HepG2 (cell line): Measurements from ENCODE around the gene CLDN7. TPM values are rescaled to one million over a fixed set of nuclear protein-coding genes. Genes with fewer than 3 reads are reported as not detected.
A peak's percentile ranks its signal among the peaks of the same experiment; 100 is the strongest.

Experiments
- CCAR2 ChIP-seq: fragments of 200-400 bp; formaldehyde crosslinking; optimal IDR thresholded peaks from 2 replicates; pipeline ENCODE3; 2018; ENCODE audit warnings: low read depth, mild to moderate bottlenecking, low read length, moderate library complexity
- CSRNP1 ChIP-seq: sonication (generic); formaldehyde crosslinking; IDR thresholded peaks from 2 replicates; pipeline ENCODE4 v1.8.1; 2023; ENCODE audit warnings: mild to moderate bottlenecking, missing genetic modification reagents
- DPF2 ChIP-seq: sonication (generic); formaldehyde crosslinking; IDR thresholded peaks from 2 replicates; pipeline ENCODE4 v1.4.0; 2020; ENCODE audit warnings: mild to moderate bottlenecking, low read depth, missing genetic modification reagents, borderline replicate concordance
- JUN ChIP-seq: sonication (generic); formaldehyde crosslinking; IDR thresholded peaks from 2 replicates; pipeline ENCODE4 v1.4.0; 2020; ENCODE audit warnings: mild to moderate bottlenecking, missing genetic modification reagents
- MEIS1 ChIP-seq: sonication (generic); formaldehyde crosslinking; IDR thresholded peaks from 2 replicates; pipeline ENCODE4 v1.9.0; 2021; ENCODE audit warnings: mild to moderate bottlenecking, missing genetic modification reagents, moderate library complexity, borderline replicate concordance
- MTERF4 ChIP-seq: sonication (generic); formaldehyde crosslinking; IDR thresholded peaks from 2 replicates; pipeline ENCODE4 v1.8.0; 2023; ENCODE audit warnings: mild to moderate bottlenecking, missing genetic modification reagents
- PRPF4 ChIP-seq: fragments of 200-400 bp; formaldehyde crosslinking; IDR thresholded peaks from 2 replicates; pipeline ENCODE4 v1.6.1; 2016; ENCODE audit warnings: low read length, low read depth; ENCODE audit not compliant: poor library complexity, severe bottlenecking
- SKI ChIP-seq: fragments of 450-650 bp; IDR thresholded peaks from one replicate; pipeline ENCODE4 v1.6.1; 2018; ENCODE audit warnings: mild to moderate bottlenecking; ENCODE audit not compliant: partially characterized antibody
- TP53 ChIP-seq: sonication (generic); formaldehyde crosslinking; conservative IDR thresholded peaks from 2 replicates; pipeline ENCODE4 v1.4.0; 2020; ENCODE audit warnings: missing genetic modification reagents
- ZBTB39 ChIP-seq: sonication (generic); formaldehyde crosslinking; IDR thresholded peaks from 2 replicates; pipeline ENCODE4 v1.5.0; 2020; ENCODE audit warnings: missing genetic modification reagents
- ZC3H13 ChIP-seq: sonication (generic); formaldehyde crosslinking; IDR thresholded peaks from 2 replicates; pipeline ENCODE4 v1.8.1; 2023; ENCODE audit warnings: mild to moderate bottlenecking, missing genetic modification reagents, moderate library complexity
- ZFP36L2 ChIP-seq: sonication (generic); formaldehyde crosslinking; IDR thresholded peaks from 2 replicates; pipeline ENCODE4 v1.4.0; 2020; ENCODE audit warnings: missing genetic modification reagents
- ZHX1 ChIP-seq: sonication (generic); formaldehyde crosslinking; IDR thresholded peaks from 2 replicates; pipeline ENCODE4 v1.8.1; 2022; ENCODE audit warnings: low read depth, mild to moderate bottlenecking, missing genetic modification reagents
- ZNF101 ChIP-seq: sonication (generic); formaldehyde crosslinking; IDR thresholded peaks from 2 replicates; pipeline ENCODE4 v1.4.0; 2020; ENCODE audit warnings: mild to moderate bottlenecking, low read depth, missing genetic modification reagents, borderline replicate concordance
- ZNF276 ChIP-seq: sonication (generic); formaldehyde crosslinking; IDR thresholded peaks from 2 replicates; pipeline ENCODE4 v1.4.0; 2020; ENCODE audit warnings: mild to moderate bottlenecking, low read depth, missing genetic modification reagents
- ZNF317 ChIP-seq: sonication (generic); formaldehyde crosslinking; IDR thresholded peaks from 2 replicates; pipeline ENCODE4 v1.5.0; 2020; ENCODE audit warnings: mild to moderate bottlenecking, missing genetic modification reagents
- ZNF333 ChIP-seq: sonication (generic); formaldehyde crosslinking; IDR thresholded peaks from 2 replicates; pipeline ENCODE4 v1.4.0; 2020; ENCODE audit warnings: mild to moderate bottlenecking, missing genetic modification reagents, borderline replicate concordance
- ZNF605 ChIP-seq: sonication (generic); formaldehyde crosslinking; IDR thresholded peaks from 2 replicates; pipeline ENCODE4 v1.8.0; 2022; ENCODE audit warnings: mild to moderate bottlenecking, missing genetic modification reagents
- polyA plus RNA-seq, 8 experiments: library from polyadenylated mRNA; depleted of rRNA in 3 of 8; stranded (reverse) in 7 of 8; unstranded in 1 of 8; fragments of >200 nt; fragmentation: Illumina TruSeq in 4 of 8; extraction: Trizol in 4 of 8; gene quantifications; 2 replicates each; pipeline versions ENCODE4 v1.2.1 to v1.2.3, GENCODE V29; 2011 to 2016; ENCODE audit warnings: low read depth in 4 of 8, missing spikeins in 1 of 8, mixed read lengths in 1 of 8; ENCODE audit not compliant: insufficient read depth in 1 of 8
- total RNA-seq, 5 experiments: library from RNA; depleted of rRNA; stranded (reverse); fragments of >200 nt; fragmentation: Illumina TruSeq; extraction: Trizol; gene quantifications; 2 replicates each; pipeline ENCODE4 v1.2.3, GENCODE V29; 2016; ENCODE audit warnings: low read depth in 1 of 5

The CLDN7 gene
- total and polyA plus RNA-seq, 2 of the 13 experiments (the other 11 are each of a cell fraction or from before 2014, with no cell fraction given): not detected

- TF ChIP-seq ZFP36L2 (CRISPR knock-in tag) (no peak), JUN (CRISPR knock-in tag) (0 out of 2 replicates have a peak, but pooled peaks have one; percentile 42), ZBTB39 (CRISPR knock-in tag) (no peak), MEIS1 (CRISPR knock-in tag) (0 out of 2 replicates have a peak, but pooled peaks have one; percentile 38), SKI (peak; percentile 39), CCAR2 (no peak), ZNF605 (CRISPR knock-in tag) (peak; percentile 88), TP53 (CRISPR knock-in tag) (peak; percentile 17; the same call in 1 of the 2 replicates), ZNF317 (CRISPR knock-in tag) (peak; percentile 75), CSRNP1 (CRISPR knock-in tag) (0 out of 2 replicates have a peak, but pooled peaks have one; percentile 8), ZNF101 (no peak), MTERF4 (no peak; the same call in 1 of the 2 replicates), PRPF4 (no peak), ZNF276 (CRISPR knock-in tag) (no peak), ZHX1 (CRISPR knock-in tag) (peak; percentile 89), ZC3H13 (CRISPR knock-in tag) (no peak), ZNF333 (peak; percentile 87; the same call in 1 of the 2 replicates), DPF2 (CRISPR knock-in tag) (peak; percentile 38; the same call in 1 of the 2 replicates)
Measured at GRCh38 chr17:7252176-7253043, 9.9 kb downstream of the CLDN7 start, which contains the start of gene ELP5 (continued).
